IPS-NIHi11 (cell line): Measurements from ENCODE around the gene MIDN.
"Not testable (repeated sequence)": the region's sequence is repeated elsewhere in the genome, so short reads cannot be mapped to it uniquely, and the experiment has no call there.

Source experiments
- DNase-seq: peaks from one replicate; pipeline ENCODE4 v3.0.0; 2012; ENCODE audit warnings: mixed read lengths, low spot score

MIDN gene

GRCh38 chr19:1294688-1295087 lies 46.3 kb downstream of the MIDN start:
- no peak for DNase-seq

GRCh38 chr19:1295169-1296012 lies 47.0 kb downstream of the MIDN start:
- DNase-seq, result peak; percentile 98

GRCh38 chr19:1296078-1296477 lies 47.7 kb downstream of the MIDN start:
- no peak for DNase-seq

GRCh38 chr19:1296575-1297271 lies 48.3 kb downstream of the MIDN start:
- no peak for DNase-seq

GRCh38 chr19:1298235-1298634 lies 49.9 kb downstream of the MIDN start:
- DNase-seq, result no peak

- no peak for DNase-seq
Observed at GRCh38 chr19:1299801-1300200, 51.4 kb downstream of the MIDN start.

- DNase-seq, result no peak
Observed at GRCh38 chr19:1300744-1301490, 52.5 kb downstream of the MIDN start.

- no peak for DNase-seq
Observed at GRCh38 chr19:1302533-1303239, 54.3 kb downstream of the MIDN start.

- DNase-seq, result no peak
Observed at GRCh38 chr19:1304197-1304924, 56.0 kb downstream of the MIDN start.

- DNase-seq, result not testable (repeated sequence)
Observed at GRCh38 chr19:1305354-1305753, 57.0 kb downstream of the MIDN start.

- DNase-seq, result no peak
Observed at GRCh38 chr19:1307320-1307719, 58.9 kb downstream of the MIDN start.

GRCh38 chr19:1307755-1308303 lies 59.4 kb downstream of the MIDN start:
- no peak for DNase-seq

- DNase-seq, result no peak
Observed at GRCh38 chr19:1308718-1309117, 60.3 kb downstream of the MIDN start.
